Activated CD4-positive, alpha-beta T cell treated with anti-CD3 and anti-CD28 coated beads, Interleukin-2, Interleukin-4, amounts not matched to agents 100 ng/mL and 50 ng/mL, durations not matched to agents 16 hours and 8 hours (primary cell): Measurements from ENCODE around the gene ZIC1.

Experiments
- DNase-seq: peaks from one replicate; pipeline ENCODE4 v3.0.0-alpha.2; 2020; ENCODE audit warnings: low spot score

ZIC1 gene

DNA sequence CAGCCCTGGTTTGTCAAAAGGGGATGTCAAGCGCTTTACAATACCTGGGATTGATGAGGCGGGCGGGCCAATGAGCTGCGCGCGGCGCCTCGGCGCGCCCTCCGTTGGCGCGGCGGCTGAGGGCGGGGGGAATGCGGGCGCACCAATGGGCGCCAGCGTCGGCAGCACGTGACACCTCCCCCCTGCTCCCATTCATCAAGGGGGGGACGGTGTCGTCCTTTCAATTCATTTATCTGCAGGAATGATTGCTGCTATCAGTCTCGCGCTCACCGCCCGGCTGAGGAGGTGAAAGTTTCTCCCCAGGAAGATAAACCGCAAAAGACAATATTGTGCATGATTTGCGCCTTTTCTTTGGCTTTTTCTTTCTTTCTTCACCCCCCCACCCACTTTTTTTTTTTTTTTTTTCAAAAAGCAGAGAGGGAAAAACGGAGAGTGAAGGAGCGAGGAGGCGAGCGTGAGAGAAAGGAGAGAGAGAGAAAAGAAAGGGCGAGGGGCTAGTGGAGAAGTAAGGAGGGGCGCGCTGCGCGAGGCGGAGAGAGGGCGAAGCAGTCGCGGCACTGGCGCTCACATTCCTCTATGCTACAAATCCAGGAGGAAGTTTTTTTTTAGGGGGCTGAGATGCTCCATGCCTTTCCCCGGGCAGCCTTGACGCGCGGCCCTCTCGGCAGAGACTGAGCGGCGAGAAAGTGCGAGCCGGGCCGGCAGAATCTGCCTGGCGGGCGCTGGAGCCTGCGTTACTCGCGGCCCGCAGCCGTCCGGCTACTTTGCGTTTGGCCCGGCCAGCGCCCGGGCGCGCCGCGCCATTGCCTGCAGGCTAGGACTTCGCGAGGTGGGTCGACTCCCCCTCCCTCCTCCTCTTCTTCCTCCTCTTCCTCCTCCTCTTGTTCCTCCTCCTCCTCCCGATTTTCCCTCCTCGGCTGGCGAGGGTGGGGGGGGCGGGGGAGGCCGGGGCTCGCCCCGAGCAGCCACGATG lies at the start of gene ZIC1:
TSS of gene ZIC1 (plus strand) at position 223 of the 973 bp plus-strand sequence. CDS start at position 971, 748 bp downstream.
- DNase-seq = no peak

DNA sequence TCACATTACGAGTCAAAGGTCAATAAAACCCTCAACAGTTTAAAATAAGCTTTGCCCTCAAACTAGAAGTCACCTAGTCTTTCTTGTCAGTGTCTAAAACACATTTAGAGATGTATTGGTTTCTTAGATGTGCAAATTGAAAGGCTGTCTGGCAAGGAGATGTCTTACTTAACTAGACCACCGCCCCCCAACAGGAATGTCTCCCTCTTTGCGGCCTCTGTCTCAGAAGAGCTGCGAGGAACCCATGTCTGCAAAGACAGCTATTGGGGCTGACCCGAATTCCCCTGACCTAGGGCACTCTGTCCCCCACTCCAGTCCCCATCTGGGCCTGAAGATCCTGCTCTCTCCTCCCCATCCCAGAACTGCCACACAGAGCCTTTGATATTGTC lies 49.1 kb upstream of the ZIC1 start:
- DNase-seq = no peak

DNA sequence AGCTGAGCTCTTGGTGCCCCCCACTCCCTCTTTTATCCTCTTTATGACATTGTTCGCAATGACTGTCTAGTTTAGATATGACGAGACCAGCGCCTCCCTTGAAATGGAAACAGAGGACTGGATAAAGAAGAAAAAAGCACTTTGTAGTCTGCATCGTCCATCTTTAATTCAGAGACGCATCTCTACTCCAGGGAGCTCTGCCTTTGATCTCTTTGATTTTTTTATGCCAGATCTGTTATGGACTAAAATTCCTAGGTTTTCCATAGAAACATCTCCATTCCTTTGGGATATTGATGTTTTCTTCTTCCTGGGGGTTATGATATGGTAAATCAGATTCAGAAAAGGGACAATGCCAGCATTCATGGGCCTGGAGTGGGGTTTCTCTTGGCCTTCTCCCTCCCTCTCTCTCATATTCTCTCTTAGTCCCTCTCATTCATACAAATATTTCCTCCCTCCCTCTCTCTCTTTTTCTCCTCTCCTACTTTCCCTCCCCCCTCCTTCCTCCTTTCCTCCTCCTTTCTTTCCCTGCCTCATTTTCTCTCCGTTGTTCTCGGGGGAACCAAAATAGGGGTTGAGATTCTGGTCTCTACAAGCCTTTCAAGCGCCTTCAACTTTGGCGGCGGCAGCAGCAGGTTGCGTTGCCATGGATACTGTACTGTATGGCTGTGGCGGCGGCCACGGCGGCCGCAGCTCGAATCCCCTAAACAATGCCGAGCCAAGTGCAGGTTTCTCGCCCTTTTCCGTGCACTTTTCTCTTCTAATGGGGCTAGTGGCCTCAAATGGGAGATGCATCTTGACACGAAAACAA lies 48.3 kb upstream of the ZIC1 start:
- no peak for DNase-seq

DNA sequence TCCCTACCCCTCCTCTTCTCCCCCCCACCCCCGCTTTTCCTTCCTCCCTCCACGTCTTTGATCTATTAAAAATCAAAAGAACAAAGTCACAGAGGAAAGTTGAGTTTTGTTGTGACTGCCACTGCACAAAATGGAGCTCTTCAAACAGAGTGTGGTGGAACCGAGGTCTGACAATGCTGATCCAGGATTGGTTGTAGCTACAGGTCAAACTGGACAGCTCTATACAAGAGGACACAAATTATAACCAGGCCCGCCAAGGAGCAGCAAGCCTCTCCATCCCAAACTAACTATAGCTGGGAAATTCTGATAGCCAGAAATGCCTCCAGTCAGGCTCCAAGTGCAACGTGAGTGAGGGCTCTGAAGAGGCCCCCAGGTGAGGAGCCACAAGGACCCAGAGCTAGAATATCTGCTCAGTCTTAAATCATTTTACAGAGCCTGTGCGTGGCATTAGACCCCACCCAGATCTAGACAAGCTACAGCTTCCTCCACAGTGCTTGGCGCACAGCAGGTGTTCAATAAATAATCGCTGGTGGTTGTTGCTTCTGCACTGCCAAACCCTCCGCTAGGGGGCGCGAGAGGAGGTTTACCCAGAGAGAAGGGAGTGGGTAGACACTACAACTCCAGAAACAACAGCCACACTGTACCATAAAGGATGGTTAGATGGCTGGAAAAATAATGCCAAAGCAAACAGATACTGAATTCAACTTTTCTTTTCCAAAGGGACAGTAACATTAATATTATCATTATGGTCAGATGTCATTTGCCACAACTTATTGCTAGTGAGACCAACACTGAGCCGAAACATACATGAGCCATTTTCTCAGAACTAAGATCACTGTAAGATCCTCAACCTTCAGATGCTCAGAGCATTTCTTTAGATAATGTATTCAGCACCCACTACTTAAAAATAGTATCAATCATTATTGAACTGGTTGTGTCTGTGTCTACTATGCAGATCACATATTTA lies 47.4 kb upstream of the ZIC1 start:
- DNase-seq = peak; percentile 53

DNA sequence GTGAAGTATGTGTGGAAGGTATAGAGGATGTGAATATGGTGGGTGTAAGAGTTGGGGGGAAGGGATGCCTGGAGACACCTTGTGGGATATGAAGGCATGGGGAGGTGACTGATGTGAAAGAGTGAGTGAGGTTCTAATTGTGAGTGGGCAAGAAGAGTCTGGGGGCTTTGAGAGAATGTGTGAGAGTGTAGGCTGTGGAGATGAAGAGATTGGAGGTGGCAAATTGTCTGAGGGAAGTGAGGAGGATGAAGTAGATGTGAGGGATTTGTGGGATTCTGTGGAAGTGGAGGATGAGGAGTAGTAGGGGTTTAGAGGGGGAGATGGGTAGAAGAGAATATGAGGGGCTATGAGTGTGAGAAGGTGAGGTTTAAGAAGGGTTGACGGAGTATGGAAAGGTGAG lies 44.4 kb upstream of the ZIC1 start:
- DNase-seq = no peak

DNA sequence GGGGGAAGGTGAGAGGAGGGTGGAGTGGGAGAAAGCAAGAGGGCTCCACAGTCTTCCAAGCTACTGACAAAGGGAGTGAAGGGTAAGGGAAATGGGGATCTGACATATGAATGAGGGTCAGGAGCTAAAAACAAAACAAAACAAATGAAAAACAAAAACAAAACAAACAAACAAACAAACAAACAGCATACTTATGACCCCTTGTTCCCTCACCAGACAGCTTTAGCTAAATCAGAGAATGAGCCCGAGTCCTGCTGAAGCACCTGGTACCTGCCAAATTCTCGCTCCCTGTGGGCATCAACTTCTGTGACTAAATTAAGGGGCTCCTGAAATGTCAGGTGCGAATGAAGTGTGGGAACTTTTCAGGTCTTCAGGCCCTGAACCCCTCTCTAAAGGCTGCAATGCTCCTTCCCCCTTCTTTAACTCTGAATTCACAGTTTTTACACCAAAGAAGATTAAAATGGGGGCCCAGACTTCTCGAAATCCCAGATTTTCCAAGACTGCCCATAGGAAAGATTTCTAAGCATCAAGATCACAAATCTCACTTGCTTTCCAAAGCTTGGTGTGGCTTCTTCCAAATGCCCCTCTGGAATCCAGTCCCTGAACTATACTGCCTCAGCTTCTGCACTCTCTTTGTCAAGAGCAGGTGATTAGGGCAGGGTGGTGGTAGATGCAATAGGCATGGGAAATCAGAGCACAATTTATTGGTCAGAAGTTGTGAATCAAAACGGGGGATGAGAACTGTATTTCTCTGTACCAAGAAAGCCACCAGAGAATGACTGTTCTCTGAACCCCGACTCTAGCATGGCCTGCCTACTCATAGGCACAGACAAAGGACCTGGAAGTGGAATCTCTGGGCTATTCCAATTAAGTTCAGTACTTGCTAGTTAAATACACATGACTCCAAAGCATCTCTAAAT lies 43.7 kb upstream of the ZIC1 start:
- no peak for DNase-seq

DNA sequence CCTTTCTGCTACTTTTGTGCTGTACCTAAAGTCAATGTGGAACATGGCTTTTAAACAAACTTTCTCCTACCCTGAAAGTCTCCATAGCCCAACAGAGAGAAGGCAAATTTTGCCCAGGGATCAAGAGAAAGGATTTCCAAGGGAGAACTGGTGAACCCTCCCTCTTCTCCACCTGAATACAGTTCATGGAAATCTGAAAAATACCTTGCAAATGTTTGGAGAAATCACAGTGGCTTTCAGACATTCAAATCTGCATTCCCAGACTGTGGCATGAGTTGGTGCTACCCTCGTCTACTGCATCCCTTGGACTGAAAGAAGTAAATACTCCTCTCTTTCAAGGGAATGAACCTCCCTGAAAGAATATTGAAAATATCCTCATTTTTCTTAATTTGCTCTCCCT lies 41.5 kb upstream of the ZIC1 start:
- DNase-seq = no peak

DNA sequence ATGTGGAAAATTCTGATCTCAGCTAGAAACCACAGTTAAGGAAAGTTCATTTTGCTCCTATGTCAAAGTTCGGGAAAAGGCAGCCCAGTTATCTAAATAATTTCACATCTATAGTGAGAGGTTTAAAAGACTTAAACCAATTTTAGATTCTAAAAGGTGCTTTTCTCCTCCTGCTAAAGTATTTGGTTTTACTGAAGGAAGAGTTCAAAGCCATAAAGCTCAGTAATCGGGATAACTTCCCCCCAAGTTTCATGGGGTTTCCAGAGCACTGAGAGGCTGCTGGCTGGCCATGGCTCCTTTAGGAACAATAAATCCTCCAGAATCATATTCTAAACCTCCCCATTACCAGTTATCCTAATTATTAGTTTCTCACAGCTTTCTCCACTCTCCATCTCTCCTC lies 41.0 kb upstream of the ZIC1 start:
- no peak for DNase-seq

DNA sequence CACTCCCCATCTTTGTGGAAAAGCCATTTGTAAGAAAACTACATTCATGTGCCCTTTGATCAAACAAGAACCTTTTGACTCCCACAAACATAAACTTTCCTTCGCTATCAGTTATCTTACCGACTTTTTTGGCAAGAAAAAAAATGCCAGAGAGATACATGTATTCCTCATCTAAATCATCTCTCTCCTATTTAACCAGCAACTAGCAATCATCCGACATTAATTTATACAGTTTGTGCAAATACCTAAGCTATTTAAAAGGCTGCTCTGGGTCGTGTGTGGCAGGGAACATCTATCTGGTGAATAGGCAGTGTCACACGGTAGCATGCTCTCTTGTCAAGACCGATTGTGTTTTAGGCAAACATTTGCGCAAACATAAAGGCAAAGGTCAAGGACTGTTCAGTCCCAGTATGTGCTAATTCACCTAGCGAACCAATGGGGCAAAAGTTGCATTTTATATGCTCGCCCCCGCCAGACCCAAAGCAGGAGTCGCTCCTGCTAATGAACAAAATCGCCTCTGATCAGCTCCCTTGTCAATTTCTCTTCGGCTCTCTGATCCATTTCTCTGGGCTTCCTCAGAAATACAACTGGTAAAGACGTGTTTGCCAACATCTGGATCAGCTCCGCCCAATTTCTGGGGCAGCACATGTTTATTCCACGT lies 40.5 kb upstream of the ZIC1 start:
- DNase-seq = no peak

DNA sequence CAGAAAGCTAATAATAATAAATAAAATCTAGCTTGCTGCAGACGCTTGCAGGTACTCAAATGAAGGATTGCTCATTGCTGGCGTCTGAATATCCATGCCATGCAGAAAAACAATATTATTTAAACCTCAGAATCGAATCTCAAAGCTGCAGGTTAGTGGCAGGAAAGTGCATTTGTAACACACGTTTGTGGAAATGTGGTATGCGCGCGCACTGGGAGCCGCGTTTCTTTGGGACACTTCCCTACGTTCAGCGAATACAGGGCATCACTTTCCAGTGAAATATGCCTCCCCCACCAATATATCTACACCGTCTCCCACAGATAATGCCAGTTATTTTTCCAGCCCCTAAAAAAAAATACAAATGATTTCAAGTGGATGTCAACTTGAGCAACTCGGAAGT lies 39.9 kb upstream of the ZIC1 start:
- DNase-seq = no peak

DNA sequence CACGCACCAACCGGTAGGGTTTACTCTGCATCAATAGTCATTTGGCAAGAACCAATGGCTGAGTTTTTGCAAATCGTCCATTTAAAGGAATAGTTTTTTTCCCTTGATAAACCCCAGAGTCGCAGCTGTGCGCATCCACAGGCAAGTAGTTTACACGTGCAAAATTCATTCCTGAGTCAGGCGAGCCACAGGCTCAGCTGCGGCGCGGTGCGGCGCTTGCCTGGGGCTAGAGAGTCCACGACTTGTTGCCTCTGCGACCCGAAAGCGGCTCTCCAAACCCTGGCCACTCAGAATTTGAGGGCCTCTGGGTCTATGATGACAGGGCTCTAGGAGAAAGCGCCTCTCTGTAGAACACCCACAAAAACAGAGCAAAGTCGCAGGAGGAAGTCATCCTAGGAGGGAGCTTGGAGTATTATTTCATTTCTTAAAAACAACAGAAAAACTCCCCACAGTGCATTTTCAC lies 39.5 kb upstream of the ZIC1 start:
- no peak for DNase-seq

DNA sequence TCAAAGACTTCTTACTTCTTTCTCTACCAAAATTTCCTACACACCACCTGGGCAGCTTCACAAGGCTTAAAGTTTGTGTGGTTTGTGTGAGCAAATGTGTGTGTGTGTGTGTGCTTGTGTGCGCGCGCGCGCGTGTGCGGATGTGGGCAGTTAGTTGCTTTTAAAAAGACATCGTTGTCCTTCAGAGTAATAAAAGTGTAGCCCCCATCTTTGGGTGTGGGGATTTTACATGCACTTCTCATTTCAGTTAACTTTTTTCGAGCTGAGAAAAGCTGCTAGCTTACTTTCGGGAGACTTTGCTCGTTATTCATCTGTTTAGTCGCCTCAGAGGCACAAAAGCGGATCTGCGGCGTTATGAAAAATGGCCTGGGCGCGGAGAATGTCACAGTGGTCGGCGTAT lies 38.8 kb upstream of the ZIC1 start:
- no peak for DNase-seq

DNA sequence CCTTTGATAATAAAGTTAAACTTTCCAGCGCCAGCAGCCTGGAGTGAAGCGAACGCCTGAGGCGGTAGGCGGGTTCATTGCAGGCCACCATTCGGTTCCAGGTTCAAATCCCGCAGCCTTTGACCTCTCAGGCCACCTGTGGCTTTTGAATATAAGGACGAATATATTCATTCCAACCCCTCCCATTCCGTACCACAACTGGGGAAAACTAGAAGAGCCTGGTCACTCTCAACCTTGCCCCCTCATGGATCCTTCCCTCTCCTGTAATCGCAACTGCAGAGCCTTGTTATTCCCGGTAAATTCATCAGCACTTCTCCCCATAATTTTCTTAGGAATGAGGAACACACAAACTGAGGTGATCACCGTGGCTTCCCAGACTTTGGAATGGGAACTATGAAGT lies 38.0 kb upstream of the ZIC1 start:
- DNase-seq = no peak

DNA sequence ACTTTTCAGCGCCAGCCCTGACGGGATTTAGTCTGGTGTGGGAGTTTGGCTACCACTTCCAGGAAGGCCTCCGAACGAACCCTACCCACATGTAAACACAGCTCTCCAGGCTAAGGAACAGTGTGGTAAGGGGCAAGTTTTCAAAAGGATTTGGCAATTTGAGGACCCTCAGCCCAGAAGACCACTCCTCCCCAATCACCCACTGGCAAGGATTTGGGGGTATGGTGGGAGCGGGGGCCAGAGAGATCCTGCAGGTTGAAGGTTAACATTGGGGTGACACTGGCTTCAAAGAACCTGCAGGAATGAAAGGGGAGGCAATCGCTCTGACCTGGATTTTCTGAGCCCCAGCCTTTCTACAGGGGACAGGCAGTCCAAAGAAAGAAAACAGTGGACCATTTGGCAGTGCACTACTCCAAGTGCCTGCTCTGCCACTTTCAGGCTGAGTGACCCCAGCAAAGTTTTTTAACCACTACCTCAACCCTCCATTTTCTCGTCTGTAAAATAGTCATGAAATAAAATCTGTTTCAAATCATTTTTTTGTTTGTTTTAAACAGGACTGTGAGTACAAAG lies 37.3 kb upstream of the ZIC1 start:
- no peak for DNase-seq

DNA sequence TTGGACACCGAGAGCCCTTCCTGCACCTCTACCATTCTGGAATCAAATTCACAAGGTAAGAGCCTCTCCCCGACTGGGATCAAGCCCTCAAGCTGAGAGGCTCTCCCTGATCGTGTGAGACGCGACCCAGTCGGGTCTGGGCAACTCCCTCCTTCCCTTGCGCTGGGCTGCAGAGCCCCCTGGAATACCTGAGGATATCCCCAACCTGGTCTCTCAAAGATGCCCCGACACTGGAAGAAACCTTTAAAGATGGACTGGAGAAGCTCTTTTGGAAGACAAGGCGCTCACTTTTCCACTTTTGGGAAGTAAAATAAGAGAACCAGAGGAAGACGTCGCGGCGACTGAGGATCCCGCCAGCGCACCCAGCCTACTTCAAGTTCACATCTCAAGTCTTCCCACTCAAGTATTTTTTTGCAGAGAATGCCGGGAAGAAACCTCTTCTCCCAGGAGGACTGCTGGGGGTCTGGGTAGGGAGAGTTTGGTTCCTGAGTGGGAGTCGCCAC lies 36.6 kb upstream of the ZIC1 start:
- no peak for DNase-seq

DNA sequence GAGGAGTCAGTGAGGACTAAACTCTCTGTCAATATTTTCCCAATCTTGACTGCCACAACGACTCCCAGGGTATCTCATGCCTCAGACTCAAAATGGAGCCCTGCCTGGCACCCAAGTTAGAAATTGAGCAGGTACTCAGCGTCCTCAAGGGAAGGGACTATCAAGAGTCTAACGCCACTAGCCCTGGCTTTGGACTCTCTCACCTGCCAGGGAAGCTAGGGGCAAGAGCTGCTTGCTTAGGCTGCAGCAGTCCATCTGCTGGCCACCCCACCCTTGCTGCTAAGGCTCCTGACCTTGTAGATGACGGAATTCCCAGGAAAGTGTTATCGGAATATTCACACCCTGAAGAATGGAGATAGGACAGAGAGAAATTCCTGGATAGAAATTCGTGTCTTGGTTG lies 35.9 kb upstream of the ZIC1 start:
- no peak for DNase-seq

DNA sequence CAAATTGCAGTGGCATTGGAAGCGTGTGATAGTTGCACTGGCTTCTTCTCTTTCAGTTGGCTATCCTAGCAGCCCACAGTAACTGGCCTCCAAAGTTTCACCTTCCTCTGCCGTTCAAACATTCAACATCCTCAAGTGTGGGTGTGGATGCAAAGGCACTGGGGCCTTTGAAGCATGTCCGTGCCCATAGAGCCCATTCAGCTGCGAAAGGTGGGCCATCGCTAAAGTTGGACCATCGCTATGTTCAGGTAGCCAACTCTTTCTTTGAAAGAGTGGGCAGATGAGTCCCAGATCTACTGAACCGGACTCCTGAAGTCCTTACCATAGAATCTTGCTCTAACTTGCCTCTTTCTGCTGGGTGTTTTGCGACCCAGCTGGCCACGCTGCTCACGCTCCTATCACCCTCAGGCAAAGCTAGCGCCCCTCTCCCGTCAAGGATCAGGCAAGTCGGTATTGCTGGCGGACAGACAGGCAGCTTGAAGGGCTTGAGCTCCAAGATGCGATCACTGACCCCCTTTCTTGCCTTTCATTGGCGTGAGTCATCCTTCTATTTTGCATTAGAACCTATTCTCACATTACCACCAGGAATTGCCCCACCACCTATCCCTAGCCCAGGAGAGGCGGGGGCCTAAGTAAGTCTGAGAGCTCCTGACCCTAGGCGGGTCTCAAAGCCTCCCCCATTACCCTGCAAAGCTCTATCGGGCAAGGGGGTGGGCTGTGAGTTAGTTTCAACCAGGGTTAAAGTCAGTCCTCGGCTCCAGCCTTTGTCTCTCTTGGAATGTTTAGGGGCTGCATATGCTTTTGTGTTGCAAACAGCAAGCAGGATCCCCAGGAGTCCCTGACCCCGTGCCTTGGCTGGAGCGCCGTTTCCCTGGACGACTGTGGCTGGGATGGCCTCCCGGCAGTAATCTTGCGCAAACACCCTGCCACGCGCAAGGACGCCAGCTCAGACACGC lies 31.5 kb upstream of the ZIC1 start:
- no peak for DNase-seq

DNA sequence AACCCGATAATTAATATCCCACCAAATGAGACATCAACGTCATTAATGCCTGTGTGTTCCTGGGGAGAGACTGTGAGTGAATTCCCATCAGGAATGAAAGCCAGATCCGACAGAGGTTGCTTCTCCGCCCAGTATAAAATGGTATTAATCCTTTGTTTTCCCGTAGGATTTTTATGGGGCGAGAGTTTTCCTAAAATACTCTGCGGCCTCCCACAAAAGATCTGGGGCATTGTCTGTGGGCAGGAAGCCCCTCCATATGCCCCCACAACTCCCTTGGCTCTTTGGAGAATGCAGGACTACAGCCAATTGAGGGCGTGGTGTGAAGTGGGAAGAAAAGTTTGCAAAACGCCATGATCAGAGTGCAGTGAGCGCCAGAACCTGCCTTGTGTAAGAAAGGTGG lies 29.5 kb upstream of the ZIC1 start:
- DNase-seq = no peak
